Body of pancreas (tissue), 4 donors: ENCODE measurements around the gene SYT5. TPM values are rescaled to one million over a fixed set of nuclear protein-coding genes. Genes with fewer than 3 reads are reported as not detected.
"Not testable (repeated sequence)": the region's sequence is repeated elsewhere in the genome, so short reads cannot be mapped to it uniquely, and the experiment has no call there.

Source experiments
- ATAC-seq: fragments of 150-250 bp; one replicate; pipeline ENCODE4 v1.9.1; 2016
- DNase-seq, 4 donors: peaks; one replicate each; pipeline ENCODE4 v3.0.0-alpha.2; 2019
- H3K27ac ChIP-seq, 4 donors: fragments of 200-600 bp; sonication (generic); 1 replicate in 3 of 4; 2 replicates in 1 of 4; pipeline versions ENCODE4 v1.5.1 to v1.6.1; 2016 to 2019; ENCODE audit warnings: mild to moderate bottlenecking in 1 of 4, mixed read lengths in 1 of 4, moderate library complexity in 1 of 4
- H3K27me3 ChIP-seq, 2 donors: fragments of 200-600 bp; sonication (generic); one replicate each; pipeline ENCODE4 v1.6.0; 2016; ENCODE audit warnings: mild to moderate bottlenecking in 1 of 2
- H3K36me3 ChIP-seq, 2 donors: fragments of 200-600 bp; sonication (generic); replicated peaks in 1 of 2; 2 replicates each; pipeline ENCODE4 v1.5.1; 2016; ENCODE audit warnings: low read depth in 2 of 2; ENCODE audit not compliant: insufficient read depth in 1 of 2
- H3K4me1 ChIP-seq: fragments of 200-600 bp; sonication (generic); one replicate; pipeline ENCODE4 v1.6.0; 2016
- H3K4me3 ChIP-seq, 2 donors: fragments of 200-600 bp; sonication (generic); 1 replicate in 1 of 2; 2 replicates in 1 of 2; pipeline ENCODE4 v1.5.1; 2016 to 2019
- H3K9me3 ChIP-seq, 3 donors: fragments of 200-600 bp; sonication (generic); 1 replicate in 2 of 3; 2 replicates in 1 of 3; pipeline ENCODE4 v1.5.1; 2016
- CTCF ChIP-seq, 7 experiments: fragments of 450-650 bp in 4 of 7; fragments of 200-600 bp in 3 of 7; sonication (generic) in 3 of 7; IDR thresholded peaks; one replicate each; pipeline ENCODE4 v1.5.1; 2016 to 2019; ENCODE audit warnings: antibody characterized with exemption in 7 of 7
- POLR2A ChIP-seq, 3 donors: fragments of 450-650 bp; IDR thresholded peaks; one replicate each; pipeline ENCODE4 v1.6.1; 2016; ENCODE audit warnings: antibody characterized with exemption in 3 of 3, mild to moderate bottlenecking in 2 of 3
- WGBS, 2 donors: methylation state at CpG; one replicate each; pipeline ENCODE4 v1.1.5; 2017; 5-methylcytosine and 5-hydroxymethylcytosine counted together
- intact Hi-C: fragments of 100-400 bp; cut with DNase I; formaldehyde crosslinking; loops from one replicate; pipeline ENCODE4 v1.15.1; 2023
- total RNA-seq, 2 donors: library from RNA; depleted of rRNA; stranded (reverse); fragments of >200 nt; gene quantifications; one replicate each; pipeline ENCODE4 v1.1.0, GENCODE V29; 2016

The SYT5 gene
- total RNA-seq, 2 donors from 2014 or later: 0.26 TPM; not detected in 1

DNA sequence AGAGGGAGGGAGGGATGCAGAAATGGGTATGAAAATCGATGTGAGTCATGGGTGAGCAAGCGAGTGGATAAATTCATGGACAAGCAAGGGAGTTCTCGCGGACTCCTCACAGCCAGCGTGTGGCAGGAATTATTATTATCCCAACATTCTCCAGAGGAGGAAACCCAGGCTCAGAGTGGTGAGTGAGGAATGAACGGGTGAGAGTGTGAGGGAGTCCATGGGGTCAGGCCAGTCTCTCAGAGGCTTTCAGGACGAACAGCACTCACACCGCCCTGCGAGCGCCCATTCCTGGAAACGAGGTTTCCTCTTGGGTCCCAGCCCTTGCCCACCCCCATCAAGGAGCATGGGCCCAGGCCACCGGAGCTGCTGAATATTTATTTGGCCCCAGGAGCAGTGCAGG is 7.3 kb downstream of the SYT5 start:
- WGBS, 2 donors: 17 to 20% methylated on average over 12 of the region's 12 CpGs
- Histone ChIP-seq H3K36me3 (no peaks in the 10 kb centered on the region), H3K27ac (no peak overlapping the region), H3K27me3 (peaks cover 0 to 38% of the 10 kb centered on the region in 2 donors), H3K4me1 (peaks cover 8% of the 10 kb centered on the region), H3K4me3 (no peak overlapping the region), H3K9me3 (no peaks in the 10 kb centered on the region)
- no peak for ATAC-seq
- TF ChIP-seq POLR2A (IDR thresholded peaks at IDR 0.05) (no peak), CTCF (IDR thresholded peaks at IDR 0.05) (no peak)
- no peak for DNase-seq
- intact Hi-C loops: no loop called here

DNA sequence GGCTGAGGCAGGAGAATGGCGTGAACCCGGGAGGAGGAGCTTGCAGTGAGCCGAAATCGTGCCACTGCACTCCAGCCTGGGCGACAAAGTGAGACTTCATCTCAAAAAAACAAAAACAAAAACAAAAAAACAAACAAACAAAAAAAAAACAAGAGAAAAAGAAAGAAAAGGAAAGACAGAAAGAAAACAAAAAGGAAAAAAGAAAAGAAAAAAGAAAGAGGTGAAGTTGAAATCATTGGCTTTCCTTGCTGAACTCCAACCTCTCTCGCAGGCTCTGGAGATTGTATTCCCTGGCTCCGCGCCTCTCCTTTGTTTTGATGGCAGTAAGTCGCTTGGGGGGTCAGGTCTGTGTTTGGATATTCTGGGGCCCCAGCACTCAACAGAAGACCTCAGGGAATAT is 7.8 kb downstream of the SYT5 start:
- H3K36me3 ChIP-seq, DNase-seq, intact Hi-C loops, H3K4me3 ChIP-seq, H3K27ac ChIP-seq, H3K9me3 ChIP-seq, ATAC-seq, H3K4me1 ChIP-seq: not testable (repeated sequence)
- H3K27me3 ChIP-seq: peaks cover 0 to 38% of the 10 kb centered on the region in 2 donors
- WGBS, 2 donors: 54 to 59% methylated on average over 9 of the region's 9 CpGs

DNA sequence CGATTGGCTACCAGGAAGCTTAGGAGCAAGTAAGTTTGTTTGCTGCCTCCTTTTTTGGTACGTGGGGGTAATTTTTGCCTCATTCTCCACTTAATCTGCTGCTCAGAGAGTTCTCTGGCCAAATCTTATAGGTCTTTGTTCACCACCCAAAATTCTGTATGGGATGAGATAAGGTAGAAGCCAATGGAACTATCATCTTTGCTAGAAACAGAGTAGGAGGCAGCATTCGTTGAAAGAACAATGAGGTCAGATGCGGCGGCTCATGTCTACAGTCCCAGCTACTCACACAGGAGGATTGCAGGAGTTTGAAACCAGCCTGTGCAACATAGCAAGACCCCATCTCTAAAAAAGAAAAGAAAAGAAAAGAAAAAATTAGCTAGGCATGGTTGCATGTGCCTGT is 8.6 kb downstream of the SYT5 start:
- Histone ChIP-seq H3K27me3 (peaks cover 0 to 38% of the 10 kb centered on the region in 2 donors), H3K36me3 (no peaks in the 10 kb centered on the region), H3K27ac (no peak overlapping the region), H3K4me3 (no peak overlapping the region), H3K4me1 (peaks cover 16% of the 10 kb centered on the region), H3K9me3 (no peaks in the 10 kb centered on the region)
- DNase-seq (no peak), ATAC-seq (no peak)
- WGBS, 2 donors: 57 to 59% methylated on average over 5 of the region's 5 CpGs
- TF ChIP-seq CTCF (IDR thresholded peaks at IDR 0.05): no peak
- intact Hi-C loops: no loop called here

DNA sequence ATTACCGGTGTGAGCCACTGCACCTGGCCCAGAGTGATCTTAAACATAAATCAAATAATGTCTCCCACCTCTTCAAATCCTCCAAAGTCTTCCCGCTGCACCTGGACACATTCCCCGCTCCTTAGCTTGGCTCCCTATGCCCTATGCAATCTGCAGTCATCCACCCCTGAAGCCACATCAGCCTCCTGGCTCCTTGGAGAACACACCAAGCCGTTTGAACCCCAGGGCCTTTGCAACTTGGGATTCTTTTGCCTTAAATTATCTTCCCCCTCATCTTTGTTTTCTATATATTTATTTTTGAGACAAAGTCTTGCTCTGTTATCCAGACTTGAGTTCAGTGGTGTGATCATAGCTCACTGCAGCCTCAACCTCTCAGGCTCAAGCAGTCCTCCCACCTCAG is 11.0 kb downstream of the SYT5 start:
- 41 to 49% methylated on average over 4 of the region's 4 CpGs for WGBS, 2 donors
- intact Hi-C loops: no loop called here
- no peak for ATAC-seq
- H3K4me3 ChIP-seq: no peak overlapping the region
- H3K36me3 ChIP-seq: no peaks in the 10 kb centered on the region
- DNase-seq: no peak
- H3K27me3 ChIP-seq: peaks cover 0 to 18% of the 10 kb centered on the region in 2 donors
- H3K4me1 ChIP-seq: peaks cover 25% of the 10 kb centered on the region
- no peak overlapping the region for H3K27ac ChIP-seq
- no peaks in the 10 kb centered on the region for H3K9me3 ChIP-seq
- no peak for TF ChIP-seq POLR2A (IDR thresholded peaks at IDR 0.05)
- TF ChIP-seq CTCF (IDR thresholded peaks at IDR 0.05): no peak

GRCh38 chr19:55166530-55167268 is 13.4 kb downstream of the SYT5 start, which contains the start of gene DNAAF3:
TSS of gene DNAAF3 (minus strand) at chr19:55166613. CDS start at chr19:55166413, 200 bp downstream.
- Histone ChIP-seq H3K27me3 (peaks cover 0 to 11% of the 10 kb centered on the region in 2 donors), H3K36me3 (no peaks in the 10 kb centered on the region), H3K4me1 (peaks cover 17% of the 10 kb centered on the region), H3K9me3 (no peaks in the 10 kb centered on the region), H3K27ac (peak within 1 kb of the TSS; percentile 23 to 81 (median 46)), H3K4me3 (peak within 1 kb of the TSS in 1 of 2 donors; percentile 50)
- WGBS, 2 donors: 1 to 3% methylated on average over 31 to 33 of the region's 33 CpGs
- intact Hi-C loops: no loop called here
- DNase-seq (peak; percentile 97 to 99 (median 98)), ATAC-seq (peak; percentile 99)
- TF ChIP-seq POLR2A (IDR thresholded peaks at IDR 0.05) (no peak), CTCF (IDR thresholded peaks at IDR 0.05) (peak in 2 of 7 experiments; percentile 23 to 39)
